ENCODE measurements around the gene UBE4B.

The UBE4B gene

DNA sequence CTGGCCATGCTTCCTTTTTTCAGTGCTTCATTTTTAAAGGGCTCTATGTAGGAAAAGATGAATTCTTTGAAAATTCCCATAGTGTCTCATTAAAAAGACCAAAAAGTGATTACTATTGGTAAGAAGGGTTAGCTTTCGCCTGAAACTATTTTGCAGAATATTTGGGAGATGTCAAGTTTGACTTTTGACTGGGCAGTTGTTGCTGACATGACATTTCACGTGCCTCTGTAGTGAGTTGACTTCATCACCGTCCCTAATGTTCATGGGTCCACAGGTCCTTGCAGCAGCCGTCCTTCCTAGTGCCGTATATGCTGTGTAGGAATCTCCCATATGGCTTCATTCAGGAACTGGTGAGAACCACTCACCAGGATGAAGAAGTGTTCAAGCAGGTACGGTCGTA lies 88.9 kb downstream of the UBE4B start:
- no peak for FAIRE-seq

GRCh38 chr1:10122926-10123325 lies 90.2 kb downstream of the UBE4B start:
- FAIRE-seq, result no peak

DNA sequence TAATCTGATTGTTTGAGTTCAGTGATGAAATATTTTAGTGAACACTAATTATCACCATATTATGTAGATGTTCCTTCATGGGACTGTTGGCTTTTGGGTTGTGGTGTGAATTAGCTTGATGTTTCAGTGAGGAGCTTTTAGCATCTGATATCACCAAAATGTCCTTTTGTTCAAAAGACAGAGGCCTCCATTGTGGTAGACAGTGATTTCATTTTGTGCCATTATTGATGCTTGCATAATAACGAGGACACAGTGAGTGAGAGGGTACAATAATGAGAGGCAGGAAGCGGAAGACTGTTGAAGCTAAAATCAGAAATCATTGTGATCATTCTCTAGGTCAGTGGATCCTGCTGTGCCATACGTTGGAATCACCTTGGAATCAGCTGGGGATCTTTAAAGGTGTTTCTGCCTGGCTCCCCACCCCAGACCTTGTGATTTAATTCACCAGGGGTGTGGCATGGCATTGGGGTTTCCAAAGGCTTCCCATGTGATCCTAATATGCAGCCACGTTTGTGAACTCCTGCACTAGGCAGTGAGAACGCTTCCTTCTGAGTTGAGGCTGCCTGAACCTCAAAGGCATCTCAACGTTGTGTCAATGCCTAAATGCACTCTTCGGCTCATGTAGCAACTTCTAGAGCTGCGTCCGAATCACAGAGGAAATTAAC lies 95.5 kb downstream of the UBE4B start:
- FAIRE-seq, result no peak

DNA sequence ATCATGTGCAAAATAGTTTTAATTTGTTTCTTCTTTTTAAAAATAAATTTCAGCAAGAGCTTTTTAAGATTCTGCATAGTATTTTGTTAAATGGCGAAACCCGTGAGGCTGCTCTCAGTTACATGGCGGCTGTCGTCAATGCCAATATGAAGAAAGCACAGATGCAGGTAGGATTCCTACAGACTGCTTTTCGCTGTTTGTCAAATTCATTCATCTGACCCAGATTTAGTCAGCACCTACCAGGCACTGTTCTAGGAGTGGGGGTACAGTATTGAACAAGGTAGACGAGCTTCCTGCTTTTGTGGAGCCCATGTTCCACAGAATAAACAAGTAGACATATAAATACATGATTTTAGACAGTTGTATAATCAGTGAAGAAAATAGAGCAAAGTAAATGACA lies 99.6 kb downstream of the UBE4B start:
- no peak for FAIRE-seq

DNA sequence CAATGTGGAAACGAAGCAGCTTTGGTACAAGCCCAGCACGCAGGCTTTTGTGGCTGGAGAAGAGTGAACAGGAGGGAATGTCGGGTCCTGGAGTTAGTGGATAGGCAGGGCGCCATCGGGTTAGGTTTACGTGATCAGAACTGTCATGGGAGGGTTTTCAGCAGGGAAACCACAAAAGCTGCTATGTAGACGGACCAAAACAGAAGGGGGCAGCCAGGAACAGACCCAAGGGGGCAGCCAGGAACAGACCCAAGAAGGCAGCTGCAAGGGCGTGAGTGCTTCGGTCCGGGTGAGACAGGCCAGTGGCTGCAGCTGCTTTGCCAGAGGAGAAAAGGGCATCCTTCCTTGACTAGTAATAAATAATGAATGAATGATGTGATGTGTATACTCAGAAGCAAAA lies 100.1 kb downstream of the UBE4B start:
- no peak for FAIRE-seq

GRCh38 chr1:10140981-10141380 lies 108.2 kb downstream of the UBE4B start:
- FAIRE-seq, result no peak

GRCh38 chr1:10143961-10144485 lies 111.3 kb downstream of the UBE4B start:
- FAIRE-seq, result no peak

- no peak for FAIRE-seq
These were observed 113.6 kb downstream of the UBE4B start for GRCh38 chr1:10146391-10146790.

DNA sequence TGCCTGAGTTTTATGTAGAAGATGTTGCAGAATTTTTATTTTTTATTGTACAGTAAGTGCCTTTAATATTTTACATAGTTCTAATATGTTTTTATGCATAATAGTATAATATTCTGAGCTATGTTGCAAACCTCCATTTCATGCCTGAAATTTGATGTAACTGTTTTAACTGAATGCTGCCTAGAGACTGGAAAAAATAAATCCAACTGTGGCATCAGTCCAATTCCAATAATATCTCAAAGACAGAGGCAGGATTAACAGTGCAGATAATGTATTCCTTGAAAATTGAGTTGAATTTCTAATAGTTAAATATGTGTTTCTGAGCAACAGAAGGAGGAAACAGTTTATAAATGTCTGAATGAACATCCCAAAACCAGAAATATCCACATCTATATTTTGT lies 116.5 kb downstream of the UBE4B start:
- FAIRE-seq, result no peak

- FAIRE-seq, result no peak
These were observed 120.0 kb downstream of the UBE4B start for GRCh38 chr1:10152709-10153284.

DNA sequence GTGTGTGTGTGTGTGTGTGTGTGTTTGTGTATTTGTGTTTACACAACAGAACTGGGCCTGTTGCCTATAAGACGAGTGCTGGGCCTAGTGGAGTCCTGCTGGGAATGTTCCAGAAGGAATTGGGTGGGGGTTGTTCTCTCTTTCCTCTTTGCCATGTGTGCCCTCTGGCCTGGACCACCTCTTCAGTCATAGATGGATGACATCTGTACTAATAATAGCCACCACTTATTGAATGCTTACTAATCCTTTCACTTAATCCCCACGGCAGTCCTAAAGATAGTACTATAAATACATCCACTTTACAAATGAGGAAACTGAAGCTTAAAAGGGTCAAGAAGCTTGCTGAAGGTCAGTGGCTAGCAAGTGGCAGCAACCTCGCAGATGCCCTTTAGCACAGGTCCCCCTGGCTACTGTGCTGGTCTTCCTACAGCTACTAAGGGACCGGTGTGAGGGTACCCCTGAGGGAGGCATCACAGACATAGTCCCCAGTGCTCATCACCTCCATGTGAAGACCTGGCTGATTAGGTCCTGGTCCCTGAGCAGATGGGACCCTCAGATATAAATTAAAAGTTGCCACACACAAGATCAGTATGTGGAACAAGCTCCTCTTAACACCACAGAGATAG lies 122.4 kb downstream of the UBE4B start:
- no peak for FAIRE-seq

DNA sequence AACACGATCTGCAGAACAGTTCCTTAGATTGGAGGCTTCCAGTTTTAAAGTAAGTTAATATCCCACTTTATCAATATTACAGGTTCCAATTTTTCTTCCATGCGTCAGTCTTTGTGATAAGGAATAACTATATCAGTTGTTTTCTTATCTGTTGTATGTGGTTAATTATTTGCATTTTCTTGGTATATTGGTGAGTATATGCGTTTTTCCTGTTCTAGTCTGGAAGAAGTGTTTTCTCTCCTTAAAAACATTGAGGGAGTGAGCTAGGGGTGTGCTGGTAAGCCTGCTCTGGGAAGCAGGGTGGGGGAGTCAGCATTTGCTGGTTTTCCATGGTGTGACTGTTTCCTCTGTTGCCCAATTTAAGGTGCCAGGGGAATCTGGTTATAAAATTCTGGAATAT lies 127.4 kb downstream of the UBE4B start:
- FAIRE-seq, result no peak

DNA sequence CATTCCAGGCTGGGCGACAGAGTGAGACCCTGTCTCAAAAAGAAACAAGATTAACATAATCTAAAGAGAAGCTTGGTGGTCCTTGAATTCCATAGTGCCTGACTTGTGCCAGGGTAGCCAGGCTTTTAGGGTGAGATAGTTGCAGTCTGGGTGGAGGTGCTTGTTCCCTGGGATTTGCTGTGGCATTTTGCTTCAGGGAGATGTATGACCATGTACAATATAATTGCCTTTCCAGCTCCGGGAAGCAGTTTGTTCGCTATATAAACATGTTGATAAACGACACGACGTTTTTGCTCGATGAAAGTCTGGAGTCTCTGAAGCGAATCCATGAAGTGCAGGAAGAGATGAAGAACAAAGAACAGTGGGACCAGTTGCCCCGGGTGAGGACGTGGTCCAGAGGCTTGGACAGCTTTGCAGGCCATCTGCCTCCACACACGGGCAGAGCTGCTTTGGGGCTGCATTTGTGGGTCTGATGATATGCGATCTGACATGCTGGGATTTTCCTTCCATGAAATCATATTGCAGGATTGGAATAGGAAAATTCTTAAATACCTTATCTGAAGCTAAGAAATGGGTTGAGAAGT lies 128.2 kb downstream of the UBE4B start:
- no peak for FAIRE-seq

DNA sequence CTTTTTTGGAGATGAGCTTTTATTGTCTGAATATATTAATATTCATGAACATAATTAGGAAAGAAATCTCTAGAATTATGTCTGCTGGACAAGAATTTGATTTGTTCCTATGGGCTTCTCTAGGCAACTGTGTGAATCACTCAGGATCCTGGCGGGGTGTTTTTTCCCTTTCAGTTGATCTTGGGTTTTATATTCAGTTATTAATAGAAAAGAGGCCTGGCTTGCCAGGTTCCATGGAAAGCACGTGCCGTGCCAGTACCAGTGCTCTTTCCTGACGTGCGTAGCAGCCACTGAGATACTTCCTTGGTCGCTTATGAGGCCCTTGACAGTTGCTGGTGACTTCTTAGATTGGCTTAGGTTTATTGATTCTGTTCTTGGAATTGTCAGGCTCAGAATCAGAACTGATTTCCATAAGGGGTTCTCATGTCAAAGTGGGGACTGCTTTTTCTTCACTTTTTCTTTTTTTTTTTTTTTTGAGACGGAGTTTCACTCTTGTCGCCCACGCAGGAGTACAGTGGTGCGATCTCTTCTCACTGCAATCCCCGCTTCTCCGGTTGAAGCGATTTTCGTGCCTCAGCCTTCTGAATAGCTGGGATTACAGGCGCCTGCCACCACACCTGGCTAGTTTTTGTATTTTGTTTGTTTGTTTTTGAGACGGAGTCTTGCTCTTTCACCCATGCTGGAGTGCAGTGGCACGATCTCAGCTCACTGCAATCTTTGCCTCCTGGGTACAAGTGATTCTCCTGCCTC lies 129.0 kb downstream of the UBE4B start:
- no peak for FAIRE-seq

- no peak for FAIRE-seq
These were observed 136.3 kb downstream of the UBE4B start for GRCh38 chr1:10168912-10169514.

- FAIRE-seq, result no peak
These were observed 137.4 kb downstream of the UBE4B start for GRCh38 chr1:10170239-10170574.

GRCh38 chr1:10171105-10171767 lies 138.5 kb downstream of the UBE4B start:
- FAIRE-seq, result no peak

GRCh38 chr1:10171995-10172669 lies 139.4 kb downstream of the UBE4B start:
- FAIRE-seq, result no peak

- FAIRE-seq, result no peak
These were observed 140.8 kb downstream of the UBE4B start for GRCh38 chr1:10173582-10173981.

- FAIRE-seq, result no peak
These were observed 145.1 kb downstream of the UBE4B start for GRCh38 chr1:10177876-10178275.

- FAIRE-seq, result no peak
These were observed 146.0 kb downstream of the UBE4B start for GRCh38 chr1:10178597-10179405.

Measured in colon (tissue), 2 donors.